Measurements from ENCODE around the gene CCDC117. TPM values are rescaled to one million over a fixed set of nuclear protein-coding genes. Genes with fewer than 3 reads are reported as not detected.

The CCDC117 gene
- total RNA-seq, 1 donor from 2014 or later: 10.7 TPM

DNA sequence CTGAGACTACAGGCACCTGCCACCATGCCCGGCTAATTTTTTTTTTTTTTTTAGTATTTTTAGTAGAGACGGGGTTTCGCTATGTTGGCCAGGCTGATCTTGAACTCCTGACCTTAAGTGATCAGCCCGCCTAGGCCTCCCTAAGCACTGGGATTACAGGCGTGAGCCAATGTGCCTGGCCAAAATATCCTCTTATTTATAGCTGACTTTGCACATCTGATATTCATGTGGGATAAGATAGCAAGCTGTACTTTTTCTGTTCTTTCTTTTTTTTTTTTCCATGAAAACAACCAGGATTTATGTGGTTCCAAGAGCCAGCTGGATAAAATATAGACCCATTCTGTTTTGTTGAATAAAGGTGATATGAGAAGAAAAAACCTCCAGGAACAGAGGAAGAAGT lies 40.0 kb downstream of the CCDC117 start:
- no peak for DNase-seq (ENCODE audit: low spot score in 2 of 2)
- H3K4me1 ChIP-seq: peaks cover 0 to 3% of the 10 kb centered on the region in 2 donors
- intact Hi-C loops (cut with DNase I): no loop called here
- no peaks in the 10 kb centered on the region for H3K9me3 ChIP-seq
- H3K27me3 ChIP-seq: no peaks in the 10 kb centered on the region
- TF ChIP-seq, protein P1, sequence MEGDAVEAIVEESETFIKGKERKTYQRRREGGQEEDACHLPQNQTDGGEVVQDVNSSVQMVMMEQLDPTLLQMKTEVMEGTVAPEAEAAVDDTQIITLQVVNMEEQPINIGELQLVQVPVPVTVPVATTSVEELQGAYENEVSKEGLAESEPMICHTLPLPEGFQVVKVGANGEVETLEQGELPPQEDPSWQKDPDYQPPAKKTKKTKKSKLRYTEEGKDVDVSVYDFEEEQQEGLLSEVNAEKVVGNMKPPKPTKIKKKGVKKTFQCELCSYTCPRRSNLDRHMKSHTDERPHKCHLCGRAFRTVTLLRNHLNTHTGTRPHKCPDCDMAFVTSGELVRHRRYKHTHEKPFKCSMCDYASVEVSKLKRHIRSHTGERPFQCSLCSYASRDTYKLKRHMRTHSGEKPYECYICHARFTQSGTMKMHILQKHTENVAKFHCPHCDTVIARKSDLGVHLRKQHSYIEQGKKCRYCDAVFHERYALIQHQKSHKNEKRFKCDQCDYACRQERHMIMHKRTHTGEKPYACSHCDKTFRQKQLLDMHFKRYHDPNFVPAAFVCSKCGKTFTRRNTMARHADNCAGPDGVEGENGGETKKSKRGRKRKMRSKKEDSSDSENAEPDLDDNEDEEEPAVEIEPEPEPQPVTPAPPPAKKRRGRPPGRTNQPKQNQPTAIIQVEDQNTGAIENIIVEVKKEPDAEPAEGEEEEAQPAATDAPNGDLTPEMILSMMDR (IDR thresholded peaks at IDR 0.05): no peak
- H3K27ac ChIP-seq: peak overlapping the region in 1 of 2 donors; percentile 7
- H3K36me3 ChIP-seq: peaks cover 0 to 3% of the 10 kb centered on the region in 2 donors
- H3K4me3 ChIP-seq: no peak overlapping the region

DNA sequence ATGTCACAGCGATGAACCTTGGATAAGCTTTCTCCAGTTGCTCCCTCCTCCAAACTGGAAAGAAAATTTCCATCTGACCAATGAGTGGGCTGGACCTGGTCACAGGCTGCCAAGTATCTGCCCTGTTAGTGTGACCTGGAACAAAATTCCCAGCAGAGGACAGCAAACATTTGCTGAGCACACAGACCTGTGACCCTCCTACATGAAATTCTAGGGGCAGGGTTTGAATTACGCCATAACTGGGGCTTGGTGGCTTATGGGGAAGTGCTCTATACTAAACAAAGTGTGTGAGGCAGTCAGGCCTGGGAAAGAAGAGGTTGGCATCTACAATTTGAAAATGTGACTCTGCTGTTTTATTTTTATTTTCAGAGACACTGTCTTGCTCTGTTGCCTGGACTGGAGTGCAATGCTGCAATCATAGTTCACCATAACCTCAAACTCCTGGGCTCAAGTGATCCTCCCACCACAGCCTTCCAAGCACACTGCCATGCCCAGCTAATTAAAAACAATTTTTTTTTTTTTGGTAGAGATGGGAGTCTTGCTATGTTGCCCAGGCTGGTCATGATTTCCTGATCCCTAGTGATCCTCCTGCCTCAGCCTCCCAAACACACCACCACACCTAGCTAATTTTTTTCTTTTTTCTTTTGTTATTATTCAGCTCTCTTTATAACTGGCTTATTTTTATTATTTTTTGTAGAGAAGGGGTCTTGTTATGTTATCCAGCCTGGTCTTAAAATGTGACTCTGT lies 41.5 kb downstream of the CCDC117 start:
- H3K4me3 ChIP-seq: no peak overlapping the region
- peaks cover 0 to 8% of the 10 kb centered on the region in 2 donors for H3K4me1 ChIP-seq
- TF ChIP-seq, protein P1 (IDR thresholded peaks at IDR 0.05): no peak
- H3K27ac ChIP-seq: no peak overlapping the region
- no peaks in the 10 kb centered on the region for H3K27me3 ChIP-seq
- DNase-seq (ENCODE audit: low spot score in 2 of 2): peak in 1 of 2 donors; percentile 15
- H3K9me3 ChIP-seq: no peaks in the 10 kb centered on the region
- H3K36me3 ChIP-seq: peaks cover 0 to 3% of the 10 kb centered on the region in 2 donors
- intact Hi-C loops (cut with DNase I): no loop called here

DNA sequence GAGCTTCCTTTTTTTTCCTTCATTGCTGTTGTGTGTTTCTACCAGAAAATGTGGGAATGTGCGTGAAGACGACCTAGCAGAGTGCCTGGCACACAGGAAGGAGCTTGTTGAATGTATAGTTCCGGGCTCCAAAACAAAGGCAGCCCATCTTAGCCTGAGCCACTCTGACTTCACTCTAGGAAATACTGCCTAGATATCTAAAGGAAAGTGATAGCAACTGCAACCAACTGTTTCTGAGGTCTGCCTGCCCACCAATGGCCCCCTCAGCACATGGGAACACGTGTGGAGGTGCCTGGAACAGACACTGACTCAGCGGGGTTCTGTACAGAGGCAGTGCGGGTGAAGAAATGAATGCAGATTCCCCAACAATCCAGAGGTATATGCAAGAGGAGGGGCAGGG lies 42.6 kb downstream of the CCDC117 start:
- no peaks in the 10 kb centered on the region for H3K27me3 ChIP-seq
- peaks cover 0 to 3% of the 10 kb centered on the region in 2 donors for H3K36me3 ChIP-seq
- no peaks in the 10 kb centered on the region for H3K9me3 ChIP-seq
- no peak for DNase-seq (ENCODE audit: low spot score in 2 of 2)
- peaks cover 0 to 12% of the 10 kb centered on the region in 2 donors for H3K4me1 ChIP-seq
- no peak overlapping the region for H3K4me3 ChIP-seq
- TF ChIP-seq, protein P1 (IDR thresholded peaks at IDR 0.05): no peak
- H3K27ac ChIP-seq: no peak overlapping the region
- intact Hi-C loops (cut with DNase I): no loop called here

DNA sequence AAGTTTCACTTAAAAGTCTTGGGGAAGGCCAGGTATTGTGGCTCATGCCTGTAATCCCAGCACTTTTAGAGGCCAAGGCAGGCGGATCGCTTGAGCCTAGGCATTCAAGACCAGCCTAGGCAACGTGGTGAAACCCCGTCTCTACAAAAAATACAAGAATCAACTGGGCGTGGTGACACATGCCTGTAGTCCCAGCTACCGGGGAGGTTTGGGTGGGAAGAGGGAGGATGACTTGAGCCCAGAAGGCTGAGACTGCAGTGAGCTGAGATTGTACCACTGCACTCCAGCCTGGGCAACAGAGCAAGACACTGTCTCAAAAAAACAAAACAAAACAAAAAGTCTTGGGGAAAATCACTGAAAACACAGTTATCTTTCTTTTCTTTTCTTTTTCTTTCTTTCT lies 43.2 kb downstream of the CCDC117 start:
- TF ChIP-seq, protein P1 (IDR thresholded peaks at IDR 0.05): no peak
- intact Hi-C loops (cut with DNase I): no loop called here
- H3K9me3 ChIP-seq: no peaks in the 10 kb centered on the region

DNA sequence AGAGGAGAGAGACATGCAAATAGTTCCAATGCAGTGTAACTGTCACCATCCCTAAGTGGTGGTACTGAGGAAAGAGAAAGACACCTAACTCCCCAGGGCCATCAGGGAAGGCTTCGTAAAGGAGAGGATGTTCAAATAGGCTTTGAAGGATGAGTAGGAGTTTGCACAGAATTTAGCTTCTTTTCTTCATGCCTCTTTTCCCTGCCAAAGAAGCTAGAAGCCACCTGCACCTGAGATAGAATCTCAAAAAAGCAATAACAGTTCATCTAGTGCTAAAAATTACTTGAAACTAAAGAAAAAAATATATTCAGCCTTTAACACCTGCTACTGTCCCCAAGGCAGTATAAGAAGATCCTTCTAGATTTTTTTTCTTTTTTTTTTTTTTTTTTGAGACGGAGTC lies 44.6 kb downstream of the CCDC117 start:
- no peak for DNase-seq (ENCODE audit: low spot score in 2 of 2)
- no peaks in the 10 kb centered on the region for H3K27me3 ChIP-seq
- H3K36me3 ChIP-seq: peaks cover 0 to 3% of the 10 kb centered on the region in 2 donors
- H3K4me1 ChIP-seq: peaks cover 0 to 11% of the 10 kb centered on the region in 2 donors
- H3K9me3 ChIP-seq: no peaks in the 10 kb centered on the region
- no peak overlapping the region for H3K4me3 ChIP-seq
- TF ChIP-seq, protein P1 (IDR thresholded peaks at IDR 0.05): no peak
- intact Hi-C loops (cut with DNase I): no loop called here
- H3K27ac ChIP-seq: no peak overlapping the region

More for the DNA sequence above, 43.2 kb downstream of the CCDC117 start:
- no peak overlapping the region for H3K4me3 ChIP-seq
- no peak overlapping the region for H3K27ac ChIP-seq
- peaks cover 0 to 3% of the 10 kb centered on the region in 2 donors for H3K36me3 ChIP-seq
- H3K4me1 ChIP-seq: peaks cover 0 to 12% of the 10 kb centered on the region in 2 donors
- H3K27me3 ChIP-seq: no peaks in the 10 kb centered on the region
- no peak for DNase-seq (ENCODE audit: low spot score in 2 of 2)
